HCT116 (cell line): Measurements from ENCODE around the gene OVAAL. TPM values are rescaled to one million over a fixed set of nuclear protein-coding genes. Genes with fewer than 3 reads are reported as not detected.

ENCODE experiments used
- ATAC-seq: fragments of 200-7000 bp; cut with Tn5 transposase; 2 replicates; pipeline ENCODE4 v1.9.1; 2020; ENCODE audit warnings: mild to moderate bottlenecking, moderate library complexity
- BruUV-seq: library from RNA; stranded (reverse); fragments of 400-500 nt; replicated peaks from 2 replicates; lab custom pipeline; 2021; lab: Mats Ljungman, UMichigan
- CTCF ChIA-PET: fragments of 300-600 bp; sonication (Branson Sonifier 250); formaldehyde crosslinking; loops from one replicate; lab custom pipeline; 2021; ENCODE audit warnings: antibody characterized with exemption; lab: Charles Lee
- POLR2A ChIA-PET: fragments of 300-600, 350-600 bp; sonication (Branson Sonifier 250); formaldehyde crosslinking; loops from one replicate; lab custom pipeline; 2021; ENCODE audit warnings: antibody characterized with exemption; lab: Charles Lee
- RAD21 ChIA-PET, 2 experiments: fragments of 300-600 bp; sonication (Branson Sonifier 250); formaldehyde crosslinking; loops; one replicate each; lab custom pipeline; 2023; ENCODE audit warnings: low total read pairs in 2 of 2; ENCODE audit not compliant: uncharacterized antibody in 2 of 2, unreplicated experiment in 2 of 2, low non-redundant PET in 1 of 2; lab: Charles Lee
- DNase-seq: peaks from one replicate; pipeline ENCODE4 v3.0.0-alpha.2; 2010; ENCODE audit warnings: low read depth, low spot score
- H2AFZ ChIP-seq: fragments of 200-600 bp; shearing (Covaris generic), sonication (generic); 2 replicates; pipeline ENCODE4 v1.6.1; 2017; ENCODE audit warnings: low read depth, mixed run types, mixed read lengths, antibody characterized with exemption, low read length; ENCODE audit not compliant: poor library complexity, severe bottlenecking
- H3K27ac ChIP-seq: 2 replicates; pipeline ENCODE4 v1.5.1; 2012; ENCODE audit warnings: low read depth, low read length
- H3K27me3 ChIP-seq: fragments of 200-600 bp; sonication (generic); 2 replicates; pipeline ENCODE4 v1.6.1; 2016; ENCODE audit warnings: mixed run types, low read length, mixed read lengths; ENCODE audit not compliant: insufficient read depth
- H3K36me3 ChIP-seq, 2 experiments: fragments of 200-500 bp in 1 of 2; fragments of 200-600 bp in 1 of 2; sonication (Bioruptor generic) in 1 of 2; sonication (generic) in 1 of 2; 2 replicates each; pipeline versions ENCODE4 v1.5.1 to v1.6.1; 2014 to 2016; ENCODE audit warnings: low read length in 2 of 2, inconsistent platforms in 1 of 2, mixed read lengths in 1 of 2, mixed run types in 1 of 2; ENCODE audit not compliant: insufficient read depth in 2 of 2, control insufficient read depth in 1 of 2
- H3K4me1 ChIP-seq, 2 experiments: fragments of 200-600 bp in 1 of 2; sonication (generic) in 1 of 2; 2 replicates each; pipeline versions ENCODE4 v1.5.1 to v1.6.1; 2012 to 2017; ENCODE audit warnings: low read length in 2 of 2, inconsistent platforms in 1 of 2, mild to moderate bottlenecking in 1 of 2, mixed read lengths in 1 of 2, mixed run types in 1 of 2, moderate library complexity in 1 of 2; ENCODE audit not compliant: insufficient read depth in 2 of 2, control insufficient read depth in 1 of 2
- H3K4me2 ChIP-seq: fragments of 200-600 bp; sonication (generic); 2 replicates; pipeline ENCODE4 v1.6.1; 2017; ENCODE audit warnings: mixed run types, low read length, mixed read lengths
- H3K4me3 ChIP-seq, 2 experiments: fragments of 200-600 bp in 1 of 2; sonication (generic) in 1 of 2; replicated peaks in 1 of 2; 2 replicates each; pipeline ENCODE4 v1.5.1; 2011 to 2016; ENCODE audit warnings: low read length in 2 of 2, control low read depth in 1 of 2, low read depth in 1 of 2, mild to moderate bottlenecking in 1 of 2, mixed read lengths in 1 of 2, mixed run types in 1 of 2
- H3K79me2 ChIP-seq: fragments of 200-600 bp; sonication (generic); 2 replicates; pipeline ENCODE4 v1.6.1; 2017; ENCODE audit warnings: mild to moderate bottlenecking, mixed run types, low read length, moderate library complexity, mixed read lengths; ENCODE audit not compliant: insufficient read depth
- H3K9ac ChIP-seq: fragments of 200-600 bp; sonication (generic); 2 replicates; pipeline ENCODE4 v1.6.1; 2016; ENCODE audit warnings: low read length, mixed read lengths
- H3K9me2 ChIP-seq: fragments of 200-600 bp; sonication (generic), shearing (Covaris generic); 2 replicates; pipeline ENCODE4 v1.6.1; 2017; ENCODE audit warnings: mixed run types, mild to moderate bottlenecking, moderate library complexity; ENCODE audit not compliant: insufficient read depth
- H3K9me3 ChIP-seq, 2 experiments: fragments of 200-500 bp in 1 of 2; fragments of 200-600 bp in 1 of 2; sonication (Bioruptor generic) in 1 of 2; sonication (generic) in 1 of 2; 2 replicates each; pipeline ENCODE4 v1.6.1; 2014 to 2017; ENCODE audit warnings: low read length in 2 of 2, mixed read lengths in 2 of 2, inconsistent platforms in 1 of 2, low read depth in 1 of 2, mild to moderate bottlenecking in 1 of 2, mixed run types in 1 of 2, moderate library complexity in 1 of 2; ENCODE audit not compliant: control insufficient read depth in 1 of 2, insufficient read depth in 1 of 2
- H4K20me1 ChIP-seq: fragments of 200-600 bp; sonication (generic), shearing (Covaris generic); 2 replicates; pipeline ENCODE4 v1.6.1; 2017; ENCODE audit warnings: mixed run types, mild to moderate bottlenecking, moderate library complexity; ENCODE audit not compliant: insufficient read depth
- CEBPB ChIP-seq: IDR thresholded peaks from 2 replicates; pipeline ENCODE4 v1.6.1; 2012; ENCODE audit warnings: low read depth
- CTCF ChIP-seq, 3 experiments: fragments of 200-600 bp in 1 of 3; sonication (generic) in 1 of 3; IDR thresholded peaks in 2 of 3; conservative IDR thresholded peaks in 1 of 3; 2 replicates each; pipeline ENCODE4 v1.5.1; 2012 to 2017; ENCODE audit warnings: low read depth in 2 of 3, low read length in 2 of 3, antibody characterized with exemption in 1 of 3, borderline replicate concordance in 1 of 3, control low read depth in 1 of 3, mild to moderate bottlenecking in 1 of 3, mixed read lengths in 1 of 3, mixed run types in 1 of 3, moderate library complexity in 1 of 3; ENCODE audit not compliant: insufficient read depth in 1 of 3
- ELF1 ChIP-seq: IDR thresholded peaks from 2 replicates; pipeline ENCODE4 v1.6.1; 2012; ENCODE audit warnings: low read depth, borderline replicate concordance
- EZH2 ChIP-seq: fragments of 200-600 bp; sonication (generic); IDR thresholded peaks from 2 replicates; pipeline ENCODE4 v1.6.1; 2017; ENCODE audit warnings: antibody characterized with exemption, mixed run types
- FOSL1 ChIP-seq: IDR thresholded peaks from 2 replicates; pipeline ENCODE4 v1.6.1; 2012; ENCODE audit warnings: low read depth
- JUND ChIP-seq: IDR thresholded peaks from 2 replicates; pipeline ENCODE4 v1.6.1; 2012
- POLR2A ChIP-seq: IDR thresholded peaks from 2 replicates; pipeline ENCODE4 v1.7.0; 2011; ENCODE audit warnings: borderline replicate concordance; ENCODE audit not compliant: insufficient read depth, insufficient read length; ENCODE audit errors: extremely low read depth
- RAD21 ChIP-seq: IDR thresholded peaks from 2 replicates; pipeline ENCODE4 v1.6.1; 2012; ENCODE audit warnings: low read depth, mild to moderate bottlenecking
- SIN3A ChIP-seq: IDR thresholded peaks from 2 replicates; pipeline ENCODE4 v1.6.1; 2012; ENCODE audit warnings: low read depth
- SRF ChIP-seq: IDR thresholded peaks from 2 replicates; pipeline ENCODE4 v1.6.1; 2012; ENCODE audit warnings: low read depth
- TCF7L2 ChIP-seq: IDR thresholded peaks from 2 replicates; pipeline ENCODE4 v1.7.0; 2011; ENCODE audit warnings: borderline replicate concordance, inconsistent platforms; ENCODE audit not compliant: insufficient read depth, insufficient read length; ENCODE audit errors: extremely low read depth
- YY1 ChIP-seq: IDR thresholded peaks from 2 replicates; pipeline ENCODE4 v1.6.1; 2011; ENCODE audit warnings: low read length, low read depth, moderate library complexity, mild to moderate bottlenecking; ENCODE audit not compliant: insufficient replicate concordance; ENCODE audit errors: extremely low read depth
- ZFX ChIP-seq: fragments of 450-650 bp; IDR thresholded peaks from 2 replicates; pipeline ENCODE4 v1.6.1; 2017
- intact Hi-C: fragments of 100-400 bp; cut with micrococcal nuclease; formaldehyde crosslinking; loops from 2 replicates; pipeline ENCODE4 v1.10.0; 2022
- total RNA-seq: library from RNA; stranded (reverse); gene quantifications from one replicate; pipeline ENCODE4 v1.2.1, GENCODE V29; 2021; ENCODE audit not compliant: unreplicated experiment

Gene OVAAL
- total RNA-seq, 1 experiment from 2014 or later = not detected

- no peak for ATAC-seq
- Histone ChIP-seq H3K27me3 (no peaks in the 10 kb centered on the region), H2AFZ (no peak overlapping the region), H3K79me2 (no peaks in the 10 kb centered on the region), H3K9me3 (no peaks in the 10 kb centered on the region), H3K4me2 (no peak overlapping the region), H3K4me3 (no peak overlapping the region)
- BruUV-seq = no TSS peak
- ChIA-PET RAD21 (interaction anchor here in 1 of 2 experiments (0.6 kb wide), 1 partner anchor 581 kb away, joined by 3 read pairs; no protein-coding TSS in a partner anchor), POLR2A (no interaction called here), CTCF (interaction anchor here (2.1 kb wide), 1 partner anchor 9 kb away, joined by 6 read pairs; no protein-coding TSS in a partner anchor)
- intact Hi-C loops = no loop called here
- no peak for TF ChIP-seq FOSL1
- no peak for TF ChIP-seq EZH2
- no peak for TF ChIP-seq JUND
- no peak for TF ChIP-seq ZFX
- TF ChIP-seq SRF = no peak
- TF ChIP-seq, all 23 proteins: peak for 0
- Histone ChIP-seq H3K36me3 (no peaks in the 10 kb centered on the region), H3K9ac (no peak overlapping the region), H3K27ac (no peak overlapping the region), H3K9me2 (no peaks in the 10 kb centered on the region), H3K4me1 (peaks cover 14 to 25% of the 10 kb centered on the region in 2 experiments), H4K20me1 (no peaks in the 10 kb centered on the region)
- no peak for DNase-seq
Observed at GRCh38 chr1:180524160-180524914, 34.4 kb upstream of the OVAAL start.

- no peak for TF ChIP-seq CEBPB
- no peak for TF ChIP-seq SIN3A
- no peak for TF ChIP-seq CTCF (IDR thresholded peaks at IDR 0.05 in 2 of 3, conservative IDR thresholded peaks at IDR 0.05 in 1 of 3; ENCODE audit: borderline replicate concordance in 1 of 3, insufficient read depth in 1 of 3, low read depth in 2 of 3, low read length in 2 of 3)
- no peak for TF ChIP-seq SRF
- no peak for TF ChIP-seq YY1
- no peak for TF ChIP-seq RAD21
- no peak for TF ChIP-seq TCF7L2
- TF ChIP-seq POLR2A = no peak
- TF ChIP-seq ELF1 = no peak
- no peak for TF ChIP-seq EZH2
- Histone ChIP-seq H3K9me2 (no peaks in the 10 kb centered on the region), H3K9ac (no peak overlapping the region), H3K36me3 (no peaks in the 10 kb centered on the region), H3K4me3 (no peak overlapping the region), H2AFZ (no peak overlapping the region), H4K20me1 (no peaks in the 10 kb centered on the region), H3K4me2 (no peak overlapping the region), H3K27ac (no peak overlapping the region), H3K4me1 (peaks cover 14 to 25% of the 10 kb centered on the region in 2 experiments), H3K27me3 (no peaks in the 10 kb centered on the region), H3K79me2 (no peaks in the 10 kb centered on the region), H3K9me3 (no peaks in the 10 kb centered on the region)
- POLR2A ChIA-PET = no interaction called here
- CTCF ChIA-PET = interaction anchor here (0.6 to 2.1 kb wide), 2 partner anchors 9 to 368 kb away, joined by 5 to 6 read pairs; no protein-coding TSS in a partner anchor
- intact Hi-C loops = no loop called here
- BruUV-seq = no TSS peak
- RAD21 ChIA-PET = interaction anchor here in 1 of 2 experiments (0.6 kb wide), 1 partner anchor 580 kb away, joined by 3 read pairs; no protein-coding TSS in a partner anchor
- ATAC-seq (no peak), DNase-seq (no peak)
Observed at GRCh38 chr1:180524915-180525714, 33.6 kb upstream of the OVAAL start.
